SK-N-DZ (cell line): ENCODE data around the gene ASPHD2.

Experiments used
- DNase-seq: peaks from one replicate; pipeline ENCODE4 v3.0.0-alpha.2; 2015; ENCODE audit warnings: low spot score

Gene ASPHD2

DNA sequence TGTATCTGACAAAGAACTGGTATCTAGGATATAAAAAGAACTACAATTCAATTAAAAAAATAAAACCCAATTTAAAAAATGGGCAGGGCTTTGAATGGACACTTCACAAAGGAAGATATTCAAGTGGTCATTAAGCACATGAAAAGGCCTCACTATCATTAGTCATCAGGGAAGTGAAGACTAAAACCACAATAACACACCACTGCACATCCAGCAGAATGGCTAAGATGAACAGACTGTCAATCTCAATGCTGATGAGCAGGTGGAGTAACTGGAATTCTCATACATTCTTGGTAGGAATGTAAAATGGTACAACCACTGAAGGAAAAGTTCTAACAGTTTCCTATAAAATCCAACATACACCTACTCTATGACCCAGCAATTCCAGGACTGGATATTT is 45.6 kb downstream of the ASPHD2 start:
- no peak for DNase-seq

DNA sequence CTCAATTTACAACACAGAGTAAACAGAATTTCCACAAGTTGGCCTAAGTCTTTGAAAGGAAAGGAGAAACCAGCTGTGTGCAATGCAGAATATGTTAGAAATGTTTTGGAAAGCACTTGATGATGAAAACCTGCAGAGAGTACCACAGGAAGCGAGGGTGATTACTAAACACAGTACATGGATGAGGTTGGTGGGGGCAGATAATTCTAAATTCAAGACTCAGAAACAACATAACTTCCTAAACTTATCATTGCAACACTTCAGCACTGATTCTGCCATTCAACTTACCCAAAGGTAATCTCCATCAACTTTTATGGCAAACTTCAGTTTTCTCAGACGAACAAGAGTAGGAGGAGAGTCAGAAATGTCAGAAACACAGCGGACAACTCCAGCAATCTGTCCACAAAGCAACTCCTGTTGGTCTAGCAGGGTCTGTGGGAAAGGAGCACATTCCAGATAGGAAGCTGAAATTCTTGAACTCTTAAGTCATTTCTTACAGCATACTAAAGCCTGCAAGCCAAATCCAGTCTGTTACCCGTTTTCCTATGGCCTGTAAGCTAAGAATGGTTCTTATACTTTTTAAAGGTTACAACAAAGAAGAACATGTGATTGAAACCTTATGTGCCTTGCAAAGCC is 47.8 kb downstream of the ASPHD2 start:
- DNase-seq, result no peak

DNA sequence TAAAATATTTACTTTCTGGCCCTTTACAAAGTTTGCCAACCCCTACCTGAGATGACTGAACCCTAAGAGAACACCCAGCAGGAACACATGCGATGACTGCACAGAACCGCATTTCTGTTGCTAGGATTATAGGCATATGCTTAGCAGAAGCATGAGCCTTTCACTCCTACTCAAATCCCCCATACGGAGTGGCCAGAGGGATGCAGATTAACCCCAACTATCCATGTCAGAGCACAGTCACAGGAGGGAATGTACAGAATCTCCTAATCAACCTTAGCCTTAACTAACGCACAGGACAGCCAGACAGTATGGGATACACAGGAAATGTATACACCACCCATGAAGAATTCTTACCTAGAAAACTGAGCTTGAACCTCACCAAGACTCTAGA is 48.3 kb downstream of the ASPHD2 start:
- DNase-seq, result no peak

DNA sequence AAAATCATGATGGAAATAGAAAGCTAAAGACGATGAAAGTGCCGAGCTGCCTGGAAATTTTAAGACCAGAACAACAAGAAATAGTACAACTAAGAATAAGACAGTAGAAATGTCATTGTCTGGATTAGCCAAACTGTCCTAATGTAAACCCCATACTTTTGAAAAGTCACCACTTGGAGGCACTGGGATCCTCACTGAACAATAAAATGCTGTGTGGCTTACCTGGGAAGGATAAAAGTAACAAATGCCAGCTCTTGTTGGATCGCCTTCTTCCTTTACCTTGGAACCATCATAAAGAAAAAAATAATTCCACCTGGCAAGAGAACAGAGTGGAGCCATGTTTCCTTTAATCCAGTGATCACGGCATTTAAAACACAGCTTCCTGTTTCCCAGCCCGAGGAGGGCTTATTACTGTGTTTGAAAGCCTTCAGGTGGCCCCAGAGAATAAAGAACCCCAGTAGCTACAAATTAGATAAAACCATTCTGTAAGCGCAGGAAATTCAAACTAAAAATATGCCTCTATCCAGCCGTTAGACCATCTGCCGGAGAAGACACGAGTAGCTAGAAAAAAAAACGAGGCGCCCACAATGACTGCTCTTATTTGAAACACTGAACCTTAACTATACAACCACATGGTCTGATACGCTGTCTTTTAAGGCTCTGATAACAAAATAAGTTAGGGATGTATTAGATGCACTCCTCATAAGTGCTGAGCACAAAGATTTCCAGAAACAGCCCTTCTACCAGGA is 50.2 kb downstream of the ASPHD2 start:
- DNase-seq, result no peak

DNA sequence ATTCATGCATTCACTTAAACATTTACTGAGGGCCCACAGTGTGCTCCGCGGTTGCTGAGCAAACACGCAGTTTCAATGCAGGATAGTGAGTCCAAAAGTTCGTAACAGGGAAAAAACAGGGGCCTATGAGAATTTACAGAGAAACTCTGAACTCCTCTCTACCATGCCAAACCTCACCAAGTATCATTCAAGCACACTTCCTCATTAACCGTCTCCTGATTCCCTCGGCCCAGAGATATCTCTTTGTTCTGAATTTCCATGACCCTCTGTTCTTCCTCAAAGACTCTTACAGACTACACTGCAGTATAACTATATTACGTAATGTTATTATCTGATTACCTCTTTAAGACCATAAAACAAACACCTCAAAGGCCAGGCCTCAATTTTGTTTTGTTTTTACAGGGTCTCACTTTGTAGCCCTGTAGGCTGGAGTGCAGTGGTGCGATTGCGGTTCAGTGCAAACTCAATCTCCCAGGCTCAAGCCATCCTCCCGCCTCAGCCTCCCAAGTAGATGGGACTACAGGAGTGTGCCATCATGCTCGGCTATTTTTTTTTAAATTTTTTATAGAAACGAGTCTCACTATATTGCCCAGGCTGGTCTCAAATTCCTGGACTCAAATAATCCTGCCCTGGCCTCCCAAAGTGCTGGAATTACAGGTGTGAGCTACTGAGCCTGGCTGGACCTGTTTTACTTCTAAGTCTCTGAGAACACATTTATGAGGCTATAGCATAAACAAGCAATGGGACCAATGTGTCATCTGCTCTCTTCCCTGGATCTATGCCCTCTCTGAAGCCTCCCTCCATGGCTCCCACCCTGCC is 50.9 kb downstream of the ASPHD2 start:
- DNase-seq, result peak; percentile 21

DNA sequence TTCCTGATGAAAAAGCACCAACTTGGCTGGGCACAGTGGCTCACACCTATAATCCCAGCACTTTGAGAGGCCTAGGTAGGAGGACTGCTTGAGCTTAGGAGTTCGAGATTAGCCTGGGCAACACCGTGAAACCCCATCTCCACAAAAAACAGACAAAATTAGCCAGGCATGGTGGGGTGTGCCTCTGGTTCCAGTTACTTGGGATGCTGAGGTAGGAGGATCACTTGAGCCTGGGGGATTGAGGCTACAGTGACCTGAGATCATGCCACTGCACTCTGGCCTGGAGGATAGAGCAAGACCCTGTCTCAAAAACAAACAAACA is 51.5 kb downstream of the ASPHD2 start:
- DNase-seq, result no peak

DNA sequence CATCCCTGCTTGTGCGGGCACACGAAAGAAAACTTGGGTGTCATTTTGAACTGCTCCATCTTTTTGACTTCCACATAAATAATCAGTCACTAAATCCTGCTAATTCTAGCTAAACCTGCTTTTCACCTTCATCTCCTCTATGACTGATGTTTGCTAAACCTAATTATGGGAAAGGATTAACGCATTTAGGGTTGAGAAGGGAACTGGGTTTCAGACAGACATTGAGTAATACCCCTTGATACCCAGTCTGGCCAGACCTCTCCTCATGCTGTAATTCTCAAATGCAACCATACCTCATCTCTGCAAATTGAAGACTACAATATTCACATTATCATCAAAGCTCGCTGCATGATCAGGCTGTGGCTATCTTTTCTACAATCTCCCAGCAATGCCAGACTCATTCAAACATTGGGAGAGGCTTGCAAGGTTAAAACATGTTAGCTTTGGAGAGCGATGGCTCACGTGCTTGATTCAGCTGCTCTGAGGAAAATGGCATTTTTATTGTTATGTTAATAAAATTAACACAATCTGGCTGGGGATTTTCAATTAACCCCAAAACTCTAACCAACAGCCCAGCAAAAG is 52.1 kb downstream of the ASPHD2 start:
- no peak for DNase-seq

DNA sequence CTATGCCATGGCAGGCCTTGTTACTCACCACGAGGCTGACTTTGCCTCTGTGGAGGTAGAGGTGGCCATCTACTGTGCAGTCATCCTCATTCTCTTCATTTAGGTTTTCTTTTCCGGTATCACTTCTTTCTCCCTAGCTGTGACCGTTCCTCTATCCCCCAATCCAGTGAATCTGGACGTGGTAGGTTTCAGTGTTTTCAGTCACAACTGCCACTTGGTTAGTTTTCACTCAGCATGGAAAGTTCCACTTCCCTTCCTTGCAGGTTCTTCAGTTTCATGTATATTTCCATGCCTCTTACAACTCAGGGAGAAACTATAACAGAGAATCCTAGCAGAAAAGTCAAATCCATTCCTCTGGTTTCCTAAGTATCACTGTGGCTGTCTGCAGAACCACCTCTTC is 52.6 kb downstream of the ASPHD2 start:
- no peak for DNase-seq

DNA sequence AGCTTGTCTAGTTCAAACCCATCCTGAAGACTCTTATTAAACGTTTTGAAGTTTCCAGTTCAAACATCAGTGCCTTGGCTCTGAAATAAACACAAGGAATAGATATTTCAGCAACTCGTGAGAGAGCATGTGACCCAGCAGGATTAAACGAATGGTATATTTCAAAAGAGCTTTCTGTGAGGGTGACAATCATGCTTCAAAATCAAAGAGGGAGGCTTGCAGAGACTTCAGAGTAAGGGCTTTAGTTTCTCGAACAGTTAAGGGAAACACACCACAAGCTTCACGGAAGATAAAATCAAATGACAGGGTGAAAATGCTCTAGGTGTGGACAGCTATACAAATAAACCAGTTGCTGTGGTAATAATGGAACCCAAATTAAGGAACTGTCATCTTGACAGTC is 53.1 kb downstream of the ASPHD2 start:
- no peak for DNase-seq

DNA sequence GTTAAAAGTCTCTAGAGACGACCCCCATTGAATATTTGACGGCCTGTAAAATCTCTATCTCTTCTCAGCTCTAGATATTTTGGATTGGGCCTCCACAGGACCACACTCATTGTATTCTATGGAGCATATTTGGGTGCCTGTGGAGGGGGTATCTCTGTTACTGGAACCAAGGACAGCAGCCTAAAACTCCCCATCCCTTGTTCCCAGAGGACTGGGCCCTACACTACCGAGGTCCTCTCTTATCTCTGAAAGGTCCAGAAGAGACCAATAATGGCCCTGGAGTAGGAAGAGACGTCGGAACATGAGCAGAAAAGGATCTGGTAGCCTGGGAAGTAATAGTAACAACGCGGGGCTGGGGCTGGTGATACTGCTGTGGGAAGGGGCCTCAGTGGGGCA is 54.0 kb downstream of the ASPHD2 start:
- no peak for DNase-seq

DNA sequence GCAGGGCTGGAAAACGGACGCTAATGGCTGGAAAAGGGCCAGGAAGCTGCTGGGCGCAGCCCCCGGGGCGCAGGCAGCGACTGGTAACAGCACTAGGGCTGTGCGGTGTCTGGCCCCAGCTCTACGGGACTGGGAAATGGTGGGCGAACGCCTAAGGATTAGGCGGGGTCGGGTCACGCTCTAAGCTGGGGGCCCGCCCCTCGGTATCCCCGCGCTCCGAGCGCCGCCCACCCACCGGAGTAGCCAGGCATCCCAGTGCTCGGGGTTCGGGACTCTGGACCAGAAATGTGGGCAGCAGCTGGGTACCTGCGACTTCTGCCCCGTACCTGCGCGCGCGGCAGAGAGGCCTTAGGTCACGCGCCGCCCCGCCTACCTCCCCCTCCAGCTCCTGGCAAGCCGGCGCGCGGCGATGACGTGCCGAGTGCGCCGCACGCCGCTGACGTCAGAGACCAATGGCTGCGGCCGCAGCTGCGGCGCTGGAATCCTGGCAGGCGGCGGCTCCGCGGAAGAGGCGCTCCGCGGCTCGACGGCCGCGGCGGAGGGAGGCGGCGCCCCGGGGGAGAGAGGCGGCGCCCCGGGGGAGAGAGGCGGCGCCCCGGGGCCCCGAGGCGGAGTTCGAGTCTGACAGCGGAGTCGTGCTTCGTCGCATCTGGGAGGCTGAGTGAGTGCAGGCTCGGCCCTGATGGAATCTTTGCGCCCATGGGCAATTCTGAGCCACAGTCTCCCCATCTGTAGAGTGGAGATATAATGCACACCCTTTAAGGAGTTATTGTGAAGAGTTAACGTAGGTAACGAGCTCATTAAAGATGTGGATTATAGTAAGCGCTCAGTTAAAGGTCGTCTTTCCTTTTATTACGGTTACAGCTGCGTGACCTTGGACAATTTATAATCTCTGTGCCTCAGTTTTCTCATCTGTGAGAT is 54.6 kb downstream of the ASPHD2 start, which contains the start of the genes HPS4 and SRRD:
HPS4 (minus strand) TSS at position 345 of the 921 bp plus-strand sequence. CDS start 2,021 bp downstream, outside the sequence.
SRRD (plus strand) TSS at position 439 of the 921 bp plus-strand sequence; CDS start at position 453, 14 bp downstream.
- DNase-seq, result peak; percentile 85

DNA sequence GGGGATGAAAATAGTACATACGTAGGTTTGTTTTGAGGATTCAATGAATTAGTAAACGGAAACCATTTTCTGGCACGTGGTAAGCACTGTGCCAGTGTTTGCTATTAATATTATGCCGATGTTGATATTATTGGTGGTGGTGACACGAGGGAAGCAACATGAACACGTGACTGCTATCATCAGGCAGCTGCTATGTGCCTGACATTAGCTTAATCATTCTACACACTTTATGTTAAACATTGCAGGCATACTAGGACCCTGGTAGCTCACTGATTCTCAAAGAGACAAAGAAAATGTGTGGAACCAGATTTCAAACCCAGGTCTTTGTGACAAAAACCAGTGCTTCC is 55.3 kb downstream of the ASPHD2 start:
- DNase-seq, result no peak

DNA sequence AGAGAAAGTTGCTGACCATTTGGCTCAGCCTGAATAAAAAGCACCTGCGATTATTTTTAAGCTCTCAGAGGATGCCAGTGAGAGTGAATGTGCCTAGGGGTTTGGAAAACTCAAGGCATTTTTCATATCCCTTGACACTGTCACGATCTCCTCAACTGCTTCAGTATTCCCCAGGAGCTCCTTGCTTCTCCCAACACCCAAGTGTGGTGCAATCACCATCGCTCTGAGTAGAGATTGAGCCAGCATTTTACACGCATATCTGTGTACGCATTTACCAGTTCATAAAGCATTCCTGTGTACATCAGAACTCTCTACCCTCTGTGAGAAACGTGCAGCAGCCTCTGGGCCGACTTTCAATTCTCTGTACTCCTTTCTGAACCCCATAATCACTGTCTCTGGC is 56.0 kb downstream of the ASPHD2 start:
- DNase-seq, result no peak

DNA sequence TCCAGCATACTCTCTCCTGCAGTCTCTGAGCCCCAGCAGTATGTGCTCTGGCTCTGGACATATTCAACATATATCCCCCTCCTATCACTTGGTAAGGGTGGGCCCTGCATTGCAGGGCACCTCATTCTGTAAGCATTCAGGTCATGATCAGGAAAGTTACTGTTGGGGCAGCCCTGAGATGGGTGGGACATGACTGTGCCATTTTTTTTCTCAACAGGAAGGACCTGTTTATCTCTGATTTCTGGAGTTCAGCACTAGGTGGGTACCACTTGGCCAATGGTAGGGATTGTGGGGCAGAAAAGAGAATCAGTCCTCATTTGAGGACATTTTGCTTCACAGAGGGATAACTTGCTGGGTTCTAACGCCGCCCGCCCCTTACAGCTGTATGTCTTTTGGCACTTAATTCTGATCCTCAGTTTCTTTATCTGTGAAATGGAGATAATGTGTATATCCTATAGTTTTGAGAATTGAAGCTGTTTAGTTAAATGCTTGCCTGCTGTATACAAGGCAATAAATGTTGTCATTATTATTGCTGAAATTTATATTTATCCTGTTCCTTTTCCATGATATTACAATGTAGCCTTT is 56.8 kb downstream of the ASPHD2 start:
- DNase-seq, result no peak

DNA sequence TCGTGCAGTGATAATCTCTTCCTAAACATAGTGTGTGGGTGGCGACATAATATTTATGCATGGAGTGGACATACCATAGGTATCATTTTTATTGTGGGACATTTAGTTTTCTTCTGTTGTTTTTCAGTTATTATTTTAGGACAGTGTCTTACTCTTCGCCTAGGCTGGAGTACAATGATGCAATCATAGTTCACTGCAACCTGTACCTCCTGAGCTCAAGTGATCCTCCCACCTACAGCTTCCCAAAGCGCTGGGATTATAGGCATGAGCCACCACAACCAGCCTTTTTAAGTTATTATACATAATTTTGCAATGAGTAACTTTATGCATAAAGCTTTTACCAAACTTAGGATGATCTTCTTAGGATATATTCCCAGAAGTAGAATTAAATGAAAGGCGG is 57.3 kb downstream of the ASPHD2 start:
- DNase-seq, result no peak

DNA sequence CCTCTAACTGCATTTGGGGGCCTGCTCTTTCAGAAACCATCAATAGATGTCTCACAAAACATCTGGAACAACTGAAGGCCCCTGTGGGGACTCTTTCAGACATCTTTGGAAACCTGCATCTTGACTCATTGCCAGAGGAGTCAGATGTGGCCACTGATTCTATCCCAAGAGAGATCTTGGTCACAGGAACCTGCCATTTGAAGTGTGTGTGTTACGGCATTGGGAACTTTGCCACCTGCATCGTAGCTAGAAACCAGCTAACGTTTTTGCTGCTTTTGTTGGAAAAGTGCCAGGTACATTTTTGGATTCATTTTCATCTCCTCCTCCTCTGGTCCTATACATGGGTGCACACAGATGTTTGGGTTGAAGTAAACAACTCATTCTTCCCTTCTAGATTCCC is 58.9 kb downstream of the ASPHD2 start:
- DNase-seq, result no peak

DNA sequence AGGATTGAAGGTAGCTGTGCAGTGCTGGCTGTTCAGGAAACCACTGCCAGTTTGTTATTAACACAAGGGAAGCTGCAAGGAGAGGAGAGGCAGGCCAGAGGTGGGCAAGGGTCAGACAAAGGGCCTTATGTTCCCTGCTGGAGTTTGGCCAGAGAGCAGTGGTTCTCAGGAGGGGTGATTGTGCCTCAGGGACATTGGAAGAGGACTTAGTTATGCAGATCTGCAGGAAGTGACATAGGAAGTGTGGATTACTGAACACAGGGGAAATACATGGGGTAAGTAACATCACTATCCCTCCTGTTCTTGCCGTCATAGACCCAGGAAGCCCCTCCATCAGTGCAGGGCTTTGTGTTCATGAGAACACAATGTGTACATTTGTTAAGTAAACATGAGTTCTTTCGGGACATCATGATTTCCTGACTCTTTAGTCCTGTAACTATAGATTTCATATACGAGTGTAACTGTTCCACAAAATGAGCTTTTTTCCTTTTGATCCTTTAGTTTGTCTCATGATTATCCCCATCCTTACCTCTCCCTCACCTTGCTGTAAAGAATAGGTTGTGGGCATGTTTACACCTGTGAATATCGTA is 60.5 kb downstream of the ASPHD2 start:
- no peak for DNase-seq

DNA sequence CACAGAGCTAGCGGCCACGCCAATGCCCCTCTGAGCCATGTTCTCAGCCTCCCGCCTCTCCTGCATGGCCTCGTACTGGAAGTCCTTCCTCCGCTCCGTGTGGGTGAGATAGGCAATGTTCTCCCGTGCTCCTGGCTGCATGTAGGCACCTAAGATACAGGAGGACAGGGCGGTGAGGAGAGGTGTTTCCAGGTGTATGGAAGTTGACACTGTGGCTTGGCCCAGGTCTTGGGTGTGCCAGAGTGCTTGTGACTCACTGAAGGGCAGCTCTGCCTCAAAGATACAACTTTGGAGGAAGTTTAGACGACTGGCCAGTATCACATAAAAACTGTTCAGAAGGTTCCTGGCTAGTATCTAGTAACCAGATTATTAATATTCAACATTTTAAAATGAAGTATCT is 63.2 kb downstream of the ASPHD2 start:
- DNase-seq, result no peak

DNA sequence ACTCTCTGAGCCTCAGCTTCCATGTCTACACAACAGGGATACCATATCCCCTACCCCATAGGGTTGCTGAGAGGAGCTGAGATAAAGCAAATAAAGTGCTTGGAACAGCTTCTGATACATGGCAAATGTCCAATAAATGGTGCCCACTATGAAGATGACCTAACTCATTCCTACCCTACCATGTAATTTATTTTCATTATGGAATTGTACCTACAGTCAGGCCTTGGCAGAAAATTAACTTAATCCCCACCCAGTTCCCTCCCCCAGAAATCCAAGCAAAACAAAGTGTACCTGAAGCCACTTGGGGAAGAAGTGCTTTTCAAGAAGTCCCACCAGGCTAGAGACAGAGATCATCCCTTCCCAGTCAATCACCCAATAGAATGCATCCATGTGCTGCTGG is 65.4 kb downstream of the ASPHD2 start:
- no peak for DNase-seq
